Measurements from ENCODE around the gene TIMM22.
"Not testable (repeated sequence)": the region's sequence is repeated elsewhere in the genome, so short reads cannot be mapped to it uniquely, and the experiment has no call there.

TIMM22 gene

GRCh38 chr17:1040216-1040600 lies 43.3 kb downstream of the TIMM22 start:
- no peak for DNase-seq

- no peak for DNase-seq
These were observed 44.8 kb downstream of the TIMM22 start for GRCh38 chr17:1041746-1042145.

DNA sequence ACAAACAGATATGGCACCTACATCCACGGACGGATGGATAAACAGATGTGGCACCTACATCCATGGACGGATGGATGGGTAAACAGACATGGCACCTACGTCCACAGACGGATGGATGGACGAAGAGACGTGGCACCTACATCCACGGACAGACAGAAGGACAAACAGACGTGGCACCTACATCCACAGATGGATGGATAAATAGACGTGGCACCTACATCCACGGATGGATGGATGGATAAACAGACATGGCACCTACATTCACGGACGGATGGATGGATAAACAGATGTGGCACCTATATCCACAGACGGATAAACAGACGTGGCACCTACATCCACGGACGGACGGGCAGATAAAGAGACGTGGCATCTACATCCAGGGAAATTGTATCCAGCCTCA lies 45.6 kb downstream of the TIMM22 start:
- DNase-seq: no peak

DNA sequence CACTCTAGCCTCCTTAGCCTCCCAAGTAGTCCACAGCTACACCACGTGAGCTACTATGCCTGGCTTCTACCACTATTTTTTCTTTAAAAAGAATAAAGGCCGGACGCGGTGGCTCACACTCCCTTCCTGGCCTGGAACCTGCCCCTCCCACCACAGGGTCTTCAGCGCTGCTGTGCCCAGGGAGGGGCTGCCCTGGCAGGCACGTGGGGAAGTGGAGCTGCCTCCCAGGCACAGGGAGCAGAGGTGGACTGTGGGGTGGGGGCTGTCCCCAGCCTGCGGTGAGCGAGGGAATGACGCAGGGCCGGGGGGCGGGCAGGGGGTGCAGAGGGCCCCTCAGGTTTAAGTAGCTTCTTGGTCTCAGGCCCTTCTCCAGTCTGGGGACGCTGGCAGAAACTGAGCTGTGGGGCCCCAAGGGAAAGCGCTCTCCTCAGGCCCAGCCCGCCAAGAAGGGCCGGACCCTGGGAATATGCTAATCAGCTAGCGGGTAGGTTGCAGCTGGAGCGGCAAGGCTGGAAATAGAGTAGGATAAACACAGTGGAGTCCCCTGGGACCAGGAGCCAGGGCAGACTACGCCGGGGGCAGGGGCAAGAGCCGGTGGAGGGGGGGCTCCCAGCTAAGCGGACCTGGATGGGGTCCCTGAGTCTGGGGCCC lies 46.8 kb downstream of the TIMM22 start:
- peak; percentile 48 to 83 for DNase-seq

- not testable (repeated sequence) for DNase-seq
These were observed 47.6 kb downstream of the TIMM22 start for GRCh38 chr17:1044387-1045009.

- peak in 1 of 2 experiments; percentile 34 for DNase-seq
These were observed 48.5 kb downstream of the TIMM22 start for GRCh38 chr17:1045456-1045855.

- peak; percentile 82 to 87 for DNase-seq
These were observed 50.4 kb downstream of the TIMM22 start for GRCh38 chr17:1047177-1047878.

DNA sequence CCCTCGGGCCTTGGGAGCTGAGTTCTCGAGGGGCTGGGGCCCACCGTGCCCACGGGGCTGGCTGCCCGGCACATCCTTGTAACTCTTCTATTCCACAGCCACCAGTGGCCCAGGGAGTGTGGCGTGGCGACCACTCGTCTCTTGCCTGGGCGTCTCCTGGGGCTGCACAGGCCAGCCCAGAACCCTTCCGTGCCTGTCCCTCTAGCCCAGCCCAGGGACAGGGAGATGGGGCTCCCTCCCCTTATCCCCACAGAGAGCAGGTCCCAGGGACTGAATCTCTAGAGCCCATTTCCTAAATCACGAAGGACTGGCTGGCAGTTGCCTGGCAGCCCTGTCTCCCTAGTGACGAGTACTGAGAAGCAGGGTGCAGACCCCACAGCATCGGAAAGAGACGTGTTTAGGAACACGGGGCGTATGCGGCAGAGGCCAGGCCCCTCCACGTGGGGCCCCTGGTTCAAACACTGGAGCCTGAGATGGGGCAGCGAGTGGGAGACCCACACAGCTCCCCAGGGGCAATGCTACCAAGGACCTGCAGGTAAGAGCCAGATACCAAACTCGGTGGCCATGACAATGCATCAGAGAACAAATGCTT lies 51.0 kb downstream of the TIMM22 start:
- no peak for DNase-seq

GRCh38 chr17:1048516-1049115 lies 51.7 kb downstream of the TIMM22 start:
- DNase-seq: not testable (repeated sequence)

DNA sequence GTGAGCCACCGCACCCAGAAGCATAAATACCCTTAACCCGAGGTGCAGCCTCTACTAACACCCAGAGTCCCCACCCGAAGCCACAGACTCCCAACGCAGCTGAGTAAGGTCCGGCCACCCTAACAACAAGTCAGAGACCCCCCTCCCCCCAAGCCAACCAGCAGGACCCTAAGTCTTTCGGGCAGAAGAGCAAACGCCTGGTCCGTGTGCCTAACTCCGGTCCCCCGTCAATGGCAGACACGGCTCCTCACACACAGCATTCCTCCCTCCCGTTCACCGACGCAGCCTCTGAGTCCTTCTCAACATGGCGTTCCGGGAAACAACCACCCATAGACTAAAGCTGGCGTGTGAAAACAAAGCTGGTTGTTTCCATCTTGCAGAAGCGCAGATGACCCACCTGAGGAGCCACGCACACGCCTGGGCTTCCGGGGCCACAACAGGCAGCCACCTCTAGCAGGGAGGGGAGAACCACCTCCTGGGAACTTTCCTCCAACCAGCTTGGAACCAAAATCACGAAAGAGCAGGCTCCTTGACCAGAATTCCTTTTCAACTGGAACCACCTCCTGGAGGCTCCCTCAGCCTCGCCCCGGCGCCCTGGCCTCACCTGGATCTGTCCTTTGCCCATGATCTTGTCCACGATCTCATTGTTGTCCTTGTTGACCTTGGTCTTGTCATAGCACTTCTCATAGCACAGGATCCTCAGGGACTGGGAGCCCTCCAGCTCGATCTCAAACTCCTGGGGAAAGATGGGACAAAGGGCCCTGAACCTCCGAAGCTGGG lies 52.7 kb downstream of the TIMM22 start:
- no peak for DNase-seq

- DNase-seq: peak; percentile 92 to 93
These were observed 53.5 kb downstream of the TIMM22 start for GRCh38 chr17:1050246-1050995.

- peak; percentile 17 to 41 for DNase-seq
These were observed 54.3 kb downstream of the TIMM22 start for GRCh38 chr17:1050996-1051925.
